ENCODE results near the gene TCERG1L.

DNA sequence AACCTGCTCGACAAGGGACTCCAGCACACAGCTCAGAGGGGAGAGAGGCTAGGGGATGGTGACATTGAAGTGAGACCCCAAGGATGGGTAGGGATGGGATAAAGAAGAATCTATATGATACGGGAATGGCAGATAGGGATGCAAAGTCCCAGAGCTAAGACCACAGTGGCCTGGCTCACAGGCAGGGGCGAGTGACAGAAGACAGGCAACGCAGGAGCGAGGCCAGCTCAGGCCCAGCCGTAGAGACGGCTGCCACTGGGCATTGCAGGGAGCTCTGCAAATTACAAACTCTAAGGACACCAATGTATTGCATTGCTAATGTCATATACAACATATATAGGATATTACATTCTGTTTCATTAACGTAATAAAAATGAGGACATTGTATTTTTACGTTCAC lies 131.4 kb downstream of the TCERG1L start:
- TF ChIP-seq POLR2A (IDR thresholded peaks at IDR 0.05), result no peak
- TF ChIP-seq, protein P1, sequence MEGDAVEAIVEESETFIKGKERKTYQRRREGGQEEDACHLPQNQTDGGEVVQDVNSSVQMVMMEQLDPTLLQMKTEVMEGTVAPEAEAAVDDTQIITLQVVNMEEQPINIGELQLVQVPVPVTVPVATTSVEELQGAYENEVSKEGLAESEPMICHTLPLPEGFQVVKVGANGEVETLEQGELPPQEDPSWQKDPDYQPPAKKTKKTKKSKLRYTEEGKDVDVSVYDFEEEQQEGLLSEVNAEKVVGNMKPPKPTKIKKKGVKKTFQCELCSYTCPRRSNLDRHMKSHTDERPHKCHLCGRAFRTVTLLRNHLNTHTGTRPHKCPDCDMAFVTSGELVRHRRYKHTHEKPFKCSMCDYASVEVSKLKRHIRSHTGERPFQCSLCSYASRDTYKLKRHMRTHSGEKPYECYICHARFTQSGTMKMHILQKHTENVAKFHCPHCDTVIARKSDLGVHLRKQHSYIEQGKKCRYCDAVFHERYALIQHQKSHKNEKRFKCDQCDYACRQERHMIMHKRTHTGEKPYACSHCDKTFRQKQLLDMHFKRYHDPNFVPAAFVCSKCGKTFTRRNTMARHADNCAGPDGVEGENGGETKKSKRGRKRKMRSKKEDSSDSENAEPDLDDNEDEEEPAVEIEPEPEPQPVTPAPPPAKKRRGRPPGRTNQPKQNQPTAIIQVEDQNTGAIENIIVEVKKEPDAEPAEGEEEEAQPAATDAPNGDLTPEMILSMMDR (IDR thresholded peaks at IDR 0.05), result no peak
- TF ChIP-seq POLR2AphosphoS5 (IDR thresholded peaks at IDR 0.05), result no peak

All from stomach (tissue), 4 donors.